HL-60 (cell line): ENCODE measurements around the gene SYCP2.

ENCODE experiments used
- POLR2AphosphoS5 ChIP-seq: IDR thresholded peaks from 2 replicates; pipeline ENCODE4 v1.6.1; 2012; ENCODE audit warnings: low read depth
- TF ChIP-seq, protein P1 (sequence below): IDR thresholded peaks from one replicate; pipeline ENCODE4 v1.5.1; 2011; ENCODE audit warnings: low read length, control low read depth, inconsistent platforms; ENCODE audit not compliant: insufficient read depth

DNA sequence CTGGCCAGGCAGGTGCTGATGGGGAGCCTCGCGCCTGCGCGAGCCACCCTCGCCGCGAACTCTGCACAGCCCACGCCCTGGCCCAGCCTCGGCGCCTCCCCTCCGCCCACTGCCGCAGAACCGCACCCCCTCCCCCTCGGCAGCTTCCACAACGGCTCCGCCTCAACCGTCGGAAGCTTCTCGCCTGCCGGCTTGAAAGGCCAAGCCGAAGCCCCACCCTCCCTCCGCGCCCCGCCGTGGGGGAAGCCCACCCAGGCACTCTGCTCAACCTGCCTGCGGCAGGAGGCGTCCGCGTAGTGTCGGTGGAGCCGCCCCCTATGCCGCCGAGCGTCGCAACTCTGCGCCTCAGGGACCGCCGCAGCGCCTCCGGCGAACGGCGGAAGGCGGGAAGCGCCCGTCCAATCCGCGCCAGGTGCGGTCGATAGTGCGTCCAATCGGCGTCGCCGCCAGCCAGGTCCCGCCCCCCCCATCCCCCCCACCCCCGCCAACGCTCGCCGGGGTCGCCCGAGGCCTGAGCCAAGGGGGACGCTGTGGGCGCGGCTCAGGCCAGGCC lies at the start of gene SYCP2:
- TF ChIP-seq, protein P1, sequence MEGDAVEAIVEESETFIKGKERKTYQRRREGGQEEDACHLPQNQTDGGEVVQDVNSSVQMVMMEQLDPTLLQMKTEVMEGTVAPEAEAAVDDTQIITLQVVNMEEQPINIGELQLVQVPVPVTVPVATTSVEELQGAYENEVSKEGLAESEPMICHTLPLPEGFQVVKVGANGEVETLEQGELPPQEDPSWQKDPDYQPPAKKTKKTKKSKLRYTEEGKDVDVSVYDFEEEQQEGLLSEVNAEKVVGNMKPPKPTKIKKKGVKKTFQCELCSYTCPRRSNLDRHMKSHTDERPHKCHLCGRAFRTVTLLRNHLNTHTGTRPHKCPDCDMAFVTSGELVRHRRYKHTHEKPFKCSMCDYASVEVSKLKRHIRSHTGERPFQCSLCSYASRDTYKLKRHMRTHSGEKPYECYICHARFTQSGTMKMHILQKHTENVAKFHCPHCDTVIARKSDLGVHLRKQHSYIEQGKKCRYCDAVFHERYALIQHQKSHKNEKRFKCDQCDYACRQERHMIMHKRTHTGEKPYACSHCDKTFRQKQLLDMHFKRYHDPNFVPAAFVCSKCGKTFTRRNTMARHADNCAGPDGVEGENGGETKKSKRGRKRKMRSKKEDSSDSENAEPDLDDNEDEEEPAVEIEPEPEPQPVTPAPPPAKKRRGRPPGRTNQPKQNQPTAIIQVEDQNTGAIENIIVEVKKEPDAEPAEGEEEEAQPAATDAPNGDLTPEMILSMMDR = no peak
- no peak for TF ChIP-seq POLR2AphosphoS5
